H1 (cell line): ENCODE results near the gene SLC26A6. TPM values are rescaled to one million over a fixed set of nuclear protein-coding genes. Genes with fewer than 3 reads are reported as not detected.

Experiments used
- polyA plus RNA-seq, 7 experiments: library from polyadenylated mRNA; depleted of rRNA in 3 of 7; stranded (reverse) in 5 of 7; unstranded in 2 of 7; fragments of >200 nt in 5 of 7; fragments of 200-250 nt in 2 of 7; gene quantifications; 1 replicate in 5 of 7; 2 replicates in 1 of 7; 4 replicates in 1 of 7; pipeline versions ENCODE4 v1.2.1 to v1.2.3, GENCODE V29; 2011 to 2013; ENCODE audit warnings: missing spikeins in 2 of 7, mixed read lengths in 2 of 7
- total RNA-seq: library from RNA; stranded (reverse); fragmentation: NEBNext Ultra II Directional; extraction: Animal tissue kit (Norgen Biotek cat#: 25700); gene quantifications from 2 replicates; pipeline ENCODE4 v1.2.1, GENCODE V29; 2021
- TF ChIP-seq, protein P1 (sequence below): fragments of 300-600 bp; sonication (generic); IDR thresholded peaks from 2 replicates; pipeline ENCODE4 v1.7.1; 2012; ENCODE audit warnings: low read length, moderate library complexity, mild to moderate bottlenecking, inconsistent platforms; ENCODE audit not compliant: insufficient replicate concordance

Gene SLC26A6
- total and polyA plus RNA-seq, 2 of the 8 experiments (the other 6 are each of a cell fraction or from before 2014, with no cell fraction given), result 50.4 to 58.0 TPM

DNA sequence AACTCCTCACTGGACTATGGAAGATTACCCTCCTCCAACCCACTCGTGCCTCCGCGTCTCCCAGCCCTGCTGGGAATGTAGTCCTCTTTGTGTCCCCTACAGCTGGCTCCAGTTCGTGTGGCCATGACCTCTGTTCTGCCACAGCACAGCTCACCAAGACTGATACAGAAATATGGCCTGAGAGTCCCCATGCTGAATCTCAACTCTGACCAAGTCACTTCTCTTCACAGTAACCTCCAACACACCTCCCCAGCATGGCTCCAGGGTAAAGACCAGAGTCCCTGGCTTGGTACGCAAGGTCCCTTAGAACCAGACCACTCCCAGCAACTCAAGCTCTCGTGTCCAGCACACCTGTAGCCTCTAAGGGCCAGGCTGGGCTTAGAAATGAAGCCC, 37.9 kb downstream of the SLC26A6 start (continued):
- TF ChIP-seq, protein P1, sequence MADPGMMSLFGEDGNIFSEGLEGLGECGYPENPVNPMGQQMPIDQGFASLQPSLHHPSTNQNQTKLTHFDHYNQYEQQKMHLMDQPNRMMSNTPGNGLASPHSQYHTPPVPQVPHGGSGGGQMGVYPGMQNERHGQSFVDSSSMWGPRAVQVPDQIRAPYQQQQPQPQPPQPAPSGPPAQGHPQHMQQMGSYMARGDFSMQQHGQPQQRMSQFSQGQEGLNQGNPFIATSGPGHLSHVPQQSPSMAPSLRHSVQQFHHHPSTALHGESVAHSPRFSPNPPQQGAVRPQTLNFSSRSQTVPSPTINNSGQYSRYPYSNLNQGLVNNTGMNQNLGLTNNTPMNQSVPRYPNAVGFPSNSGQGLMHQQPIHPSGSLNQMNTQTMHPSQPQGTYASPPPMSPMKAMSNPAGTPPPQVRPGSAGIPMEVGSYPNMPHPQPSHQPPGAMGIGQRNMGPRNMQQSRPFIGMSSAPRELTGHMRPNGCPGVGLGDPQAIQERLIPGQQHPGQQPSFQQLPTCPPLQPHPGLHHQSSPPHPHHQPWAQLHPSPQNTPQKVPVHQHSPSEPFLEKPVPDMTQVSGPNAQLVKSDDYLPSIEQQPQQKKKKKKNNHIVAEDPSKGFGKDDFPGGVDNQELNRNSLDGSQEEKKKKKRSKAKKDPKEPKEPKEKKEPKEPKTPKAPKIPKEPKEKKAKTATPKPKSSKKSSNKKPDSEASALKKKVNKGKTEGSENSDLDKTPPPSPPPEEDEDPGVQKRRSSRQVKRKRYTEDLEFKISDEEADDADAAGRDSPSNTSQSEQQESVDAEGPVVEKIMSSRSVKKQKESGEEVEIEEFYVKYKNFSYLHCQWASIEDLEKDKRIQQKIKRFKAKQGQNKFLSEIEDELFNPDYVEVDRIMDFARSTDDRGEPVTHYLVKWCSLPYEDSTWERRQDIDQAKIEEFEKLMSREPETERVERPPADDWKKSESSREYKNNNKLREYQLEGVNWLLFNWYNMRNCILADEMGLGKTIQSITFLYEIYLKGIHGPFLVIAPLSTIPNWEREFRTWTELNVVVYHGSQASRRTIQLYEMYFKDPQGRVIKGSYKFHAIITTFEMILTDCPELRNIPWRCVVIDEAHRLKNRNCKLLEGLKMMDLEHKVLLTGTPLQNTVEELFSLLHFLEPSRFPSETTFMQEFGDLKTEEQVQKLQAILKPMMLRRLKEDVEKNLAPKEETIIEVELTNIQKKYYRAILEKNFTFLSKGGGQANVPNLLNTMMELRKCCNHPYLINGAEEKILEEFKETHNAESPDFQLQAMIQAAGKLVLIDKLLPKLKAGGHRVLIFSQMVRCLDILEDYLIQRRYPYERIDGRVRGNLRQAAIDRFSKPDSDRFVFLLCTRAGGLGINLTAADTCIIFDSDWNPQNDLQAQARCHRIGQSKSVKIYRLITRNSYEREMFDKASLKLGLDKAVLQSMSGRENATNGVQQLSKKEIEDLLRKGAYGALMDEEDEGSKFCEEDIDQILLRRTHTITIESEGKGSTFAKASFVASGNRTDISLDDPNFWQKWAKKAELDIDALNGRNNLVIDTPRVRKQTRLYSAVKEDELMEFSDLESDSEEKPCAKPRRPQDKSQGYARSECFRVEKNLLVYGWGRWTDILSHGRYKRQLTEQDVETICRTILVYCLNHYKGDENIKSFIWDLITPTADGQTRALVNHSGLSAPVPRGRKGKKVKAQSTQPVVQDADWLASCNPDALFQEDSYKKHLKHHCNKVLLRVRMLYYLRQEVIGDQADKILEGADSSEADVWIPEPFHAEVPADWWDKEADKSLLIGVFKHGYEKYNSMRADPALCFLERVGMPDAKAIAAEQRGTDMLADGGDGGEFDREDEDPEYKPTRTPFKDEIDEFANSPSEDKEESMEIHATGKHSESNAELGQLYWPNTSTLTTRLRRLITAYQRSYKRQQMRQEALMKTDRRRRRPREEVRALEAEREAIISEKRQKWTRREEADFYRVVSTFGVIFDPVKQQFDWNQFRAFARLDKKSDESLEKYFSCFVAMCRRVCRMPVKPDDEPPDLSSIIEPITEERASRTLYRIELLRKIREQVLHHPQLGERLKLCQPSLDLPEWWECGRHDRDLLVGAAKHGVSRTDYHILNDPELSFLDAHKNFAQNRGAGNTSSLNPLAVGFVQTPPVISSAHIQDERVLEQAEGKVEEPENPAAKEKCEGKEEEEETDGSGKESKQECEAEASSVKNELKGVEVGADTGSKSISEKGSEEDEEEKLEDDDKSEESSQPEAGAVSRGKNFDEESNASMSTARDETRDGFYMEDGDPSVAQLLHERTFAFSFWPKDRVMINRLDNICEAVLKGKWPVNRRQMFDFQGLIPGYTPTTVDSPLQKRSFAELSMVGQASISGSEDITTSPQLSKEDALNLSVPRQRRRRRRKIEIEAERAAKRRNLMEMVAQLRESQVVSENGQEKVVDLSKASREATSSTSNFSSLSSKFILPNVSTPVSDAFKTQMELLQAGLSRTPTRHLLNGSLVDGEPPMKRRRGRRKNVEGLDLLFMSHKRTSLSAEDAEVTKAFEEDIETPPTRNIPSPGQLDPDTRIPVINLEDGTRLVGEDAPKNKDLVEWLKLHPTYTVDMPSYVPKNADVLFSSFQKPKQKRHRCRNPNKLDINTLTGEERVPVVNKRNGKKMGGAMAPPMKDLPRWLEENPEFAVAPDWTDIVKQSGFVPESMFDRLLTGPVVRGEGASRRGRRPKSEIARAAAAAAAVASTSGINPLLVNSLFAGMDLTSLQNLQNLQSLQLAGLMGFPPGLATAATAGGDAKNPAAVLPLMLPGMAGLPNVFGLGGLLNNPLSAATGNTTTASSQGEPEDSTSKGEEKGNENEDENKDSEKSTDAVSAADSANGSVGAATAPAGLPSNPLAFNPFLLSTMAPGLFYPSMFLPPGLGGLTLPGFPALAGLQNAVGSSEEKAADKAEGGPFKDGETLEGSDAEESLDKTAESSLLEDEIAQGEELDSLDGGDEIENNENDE, result no peak
